HT1080 (cell line): Measurements from ENCODE around the gene PPP2R2D. TPM values are rescaled to one million over a fixed set of nuclear protein-coding genes. Genes with fewer than 3 reads are reported as not detected.
A peak's percentile ranks its signal among the peaks of the same experiment; 100 is the strongest.
"Not testable (repeated sequence)": the region's sequence is repeated elsewhere in the genome, so short reads cannot be mapped to it uniquely, and the experiment has no call there.

Source experiments
- DNase-seq: peaks from one replicate; pipeline ENCODE4 v3.0.0-alpha.2; 2015; ENCODE audit warnings: low read depth
- total RNA-seq: library from RNA; depleted of rRNA; stranded (reverse); fragments of >200 nt; shearing (Covaris generic); gene quantifications from 2 replicates; pipeline ENCODE4 v1.2.3, GENCODE V29; 2014

The PPP2R2D gene
- total RNA-seq, 1 experiment from 2014 or later, result 30.1 TPM

DNA sequence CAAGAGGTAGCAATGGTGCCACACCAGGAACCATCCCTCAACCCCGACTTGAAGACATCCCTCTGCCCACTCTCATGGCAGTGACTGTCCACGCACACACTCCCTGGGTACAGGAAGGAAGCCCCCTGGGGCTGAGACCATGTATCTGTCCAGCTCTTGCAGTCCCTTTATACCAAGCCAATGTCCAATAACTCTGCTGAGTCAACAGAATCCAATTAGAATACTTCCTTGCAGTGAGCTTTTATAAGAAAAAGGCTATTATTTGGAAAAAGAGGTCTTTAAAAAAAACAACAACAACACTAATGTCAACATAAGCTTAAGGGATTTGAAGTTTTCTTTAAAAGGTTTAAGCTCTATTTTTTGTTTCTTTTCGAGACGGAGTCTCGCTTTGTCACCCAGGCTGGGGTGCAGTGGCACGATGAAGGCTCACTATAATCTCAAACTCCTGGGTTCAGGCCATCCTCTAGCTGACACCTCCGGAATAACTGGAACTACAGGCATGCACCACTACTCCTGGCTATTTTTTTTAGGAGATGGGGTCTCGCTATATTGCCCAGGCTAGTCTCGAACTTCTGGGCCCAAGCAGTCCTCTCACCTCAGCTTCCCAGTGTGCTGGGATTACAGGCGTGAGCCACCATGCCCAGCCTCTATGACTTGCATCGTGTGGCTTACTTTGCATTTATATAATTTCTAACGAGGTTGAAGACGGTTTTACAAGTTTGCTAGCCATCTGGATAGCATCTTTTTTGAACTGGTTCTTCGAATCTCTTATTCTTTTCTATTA lies 73.4 kb downstream of the PPP2R2D start:
- DNase-seq, result no peak

DNA sequence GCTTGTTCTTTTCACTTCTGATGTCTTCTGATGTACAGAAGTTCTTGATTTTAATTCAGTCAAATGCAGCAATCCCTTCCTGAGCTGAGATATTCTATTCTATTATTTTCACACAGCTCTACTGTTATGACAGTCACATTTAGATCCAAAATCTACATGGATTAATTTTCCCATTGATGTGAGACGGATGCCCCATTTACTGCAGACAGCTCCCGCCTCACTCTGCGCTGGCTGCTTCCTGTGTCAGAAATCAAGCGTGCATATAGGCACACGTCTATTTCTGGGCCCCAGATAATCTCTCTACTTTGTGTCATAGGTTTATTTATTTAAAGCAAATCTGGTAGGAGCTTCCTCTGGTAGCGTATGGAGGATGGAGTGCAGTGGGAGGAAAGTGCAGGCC lies 74.2 kb downstream of the PPP2R2D start:
- no peak for DNase-seq

DNA sequence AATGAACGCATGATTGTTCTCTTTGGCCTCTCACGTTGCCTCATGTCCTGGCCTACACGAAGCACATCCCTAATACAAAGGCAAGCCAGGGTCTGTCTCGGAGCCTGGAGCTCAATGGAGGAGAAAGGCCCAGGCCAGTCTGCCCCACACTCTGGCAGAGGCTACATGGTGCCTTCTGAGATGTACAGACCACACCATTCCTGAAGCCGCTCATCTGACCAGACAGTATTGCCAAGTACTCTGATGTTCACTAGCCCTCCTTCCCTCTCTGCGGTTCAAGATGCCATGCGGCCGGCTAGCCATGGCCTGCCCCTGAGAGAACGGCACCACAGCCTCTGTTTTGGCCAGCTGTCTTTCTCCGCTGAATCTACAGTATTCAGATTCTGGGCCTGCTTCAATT lies 75.0 kb downstream of the PPP2R2D start:
- no peak for DNase-seq

DNA sequence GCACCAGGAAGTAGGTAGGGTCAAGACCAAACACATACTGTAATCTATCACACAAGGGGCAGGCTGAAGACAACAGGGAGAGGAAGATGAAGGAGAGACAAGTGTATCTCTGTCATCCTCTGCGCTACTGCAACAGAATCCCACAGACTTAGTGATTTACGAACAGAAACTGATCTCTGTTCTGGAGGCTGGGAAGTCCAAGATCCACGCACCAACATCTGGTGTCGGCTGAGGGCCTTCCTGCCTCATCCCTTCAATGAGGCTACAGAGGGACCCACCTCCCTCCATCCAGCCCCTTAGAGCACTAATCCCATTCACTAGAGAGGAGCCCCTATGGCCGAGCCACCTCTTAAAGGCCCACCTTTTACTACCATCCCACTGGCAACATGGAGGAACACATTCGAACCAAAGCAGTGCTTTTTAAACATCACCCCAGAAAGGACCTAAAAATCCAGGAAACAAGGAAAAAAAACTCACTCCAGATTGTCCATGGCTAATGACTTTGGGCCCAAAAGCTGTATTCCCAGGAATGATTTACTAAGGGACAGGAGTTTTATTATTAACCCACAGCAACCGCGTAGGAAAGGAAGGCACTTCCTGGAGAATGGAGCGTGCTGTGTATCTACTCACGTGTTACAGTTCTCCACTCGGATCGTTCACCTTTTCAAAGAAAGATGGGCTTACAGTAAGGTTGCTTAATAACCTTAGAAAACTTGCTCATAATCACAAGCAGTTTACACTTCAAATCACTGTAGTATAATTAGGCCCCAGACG lies 76.7 kb downstream of the PPP2R2D start:
- no peak for DNase-seq

DNA sequence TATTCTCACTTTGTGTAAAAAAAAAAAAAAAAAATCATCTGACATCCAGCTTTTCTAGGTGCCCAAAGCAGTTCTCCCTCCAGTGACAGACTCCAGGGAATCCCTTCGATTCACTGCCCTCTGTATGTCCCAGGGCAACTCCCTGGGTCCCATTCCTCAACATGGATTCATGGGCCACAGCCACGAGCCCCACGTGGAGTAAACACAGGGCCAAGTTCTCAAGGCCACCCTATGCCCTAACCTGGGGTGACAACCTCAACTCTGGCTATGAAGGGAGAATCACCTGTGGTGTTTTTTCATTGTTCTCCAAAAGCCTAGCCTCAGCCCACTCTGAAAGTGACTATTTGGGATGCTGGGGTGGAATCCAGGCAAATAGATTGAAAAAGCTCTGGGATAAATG lies 77.6 kb downstream of the PPP2R2D start:
- no peak for DNase-seq

DNA sequence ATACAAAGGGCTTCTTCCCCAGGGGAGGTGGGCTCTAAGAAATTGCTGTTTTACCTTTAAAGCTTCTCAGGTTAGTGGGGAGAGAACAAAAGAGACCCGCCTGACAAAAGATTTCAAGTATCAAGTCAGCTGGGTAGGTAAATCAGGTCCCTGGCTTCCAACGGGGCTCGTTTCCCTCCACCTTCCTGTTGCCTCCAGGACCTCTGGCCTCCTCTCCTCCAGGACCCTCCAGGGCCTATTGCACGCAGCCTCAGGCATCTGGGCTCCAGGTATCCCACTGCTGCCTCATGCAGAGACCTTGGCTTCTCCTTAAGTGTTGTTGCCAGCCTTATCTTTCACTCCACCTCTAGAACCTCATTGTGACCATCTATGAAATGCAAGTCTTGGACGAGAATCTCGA lies 78.0 kb downstream of the PPP2R2D start:
- no peak for DNase-seq

DNA sequence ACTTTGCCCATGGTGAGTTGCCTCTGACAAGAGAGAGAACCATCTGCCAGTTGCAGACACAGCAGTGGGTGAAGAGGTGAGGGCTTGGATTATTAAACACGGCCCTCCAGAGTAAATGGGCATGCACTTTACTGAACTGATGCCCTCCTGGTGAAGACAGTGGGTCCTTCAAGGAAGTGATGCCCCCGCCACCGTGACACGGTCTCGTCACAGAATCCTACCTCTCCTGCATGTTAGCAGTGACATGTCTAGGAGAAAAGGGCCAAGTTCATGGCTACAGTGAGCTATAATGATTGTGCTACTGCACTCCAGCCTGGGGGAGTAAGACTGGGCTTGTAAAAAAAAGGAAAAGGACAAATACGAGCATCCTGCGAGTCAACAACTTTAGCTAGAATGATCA lies 78.5 kb downstream of the PPP2R2D start:
- DNase-seq, result no peak

DNA sequence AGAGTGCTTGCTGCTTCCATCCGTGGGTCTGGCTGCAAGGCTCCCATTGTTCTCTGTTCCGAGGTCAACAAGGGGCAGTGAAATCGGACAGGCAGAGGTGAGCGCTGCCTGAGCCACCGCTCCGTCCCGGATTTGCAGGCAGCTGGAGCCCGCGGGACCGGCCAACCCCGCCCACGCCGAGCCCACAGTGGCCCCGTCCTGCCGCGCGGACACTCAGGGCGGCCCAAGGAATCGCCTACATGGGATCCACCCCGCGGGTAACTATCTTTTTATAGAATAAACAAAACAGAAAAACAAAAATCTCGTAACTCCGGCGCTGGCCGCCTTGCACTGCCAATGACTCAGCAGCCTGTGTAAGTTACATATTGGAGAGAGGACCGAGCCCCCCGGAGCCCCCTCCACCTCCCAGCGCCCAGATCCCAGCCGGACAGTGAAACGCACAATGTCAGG lies 79.0 kb downstream of the PPP2R2D start:
- no peak for DNase-seq

DNA sequence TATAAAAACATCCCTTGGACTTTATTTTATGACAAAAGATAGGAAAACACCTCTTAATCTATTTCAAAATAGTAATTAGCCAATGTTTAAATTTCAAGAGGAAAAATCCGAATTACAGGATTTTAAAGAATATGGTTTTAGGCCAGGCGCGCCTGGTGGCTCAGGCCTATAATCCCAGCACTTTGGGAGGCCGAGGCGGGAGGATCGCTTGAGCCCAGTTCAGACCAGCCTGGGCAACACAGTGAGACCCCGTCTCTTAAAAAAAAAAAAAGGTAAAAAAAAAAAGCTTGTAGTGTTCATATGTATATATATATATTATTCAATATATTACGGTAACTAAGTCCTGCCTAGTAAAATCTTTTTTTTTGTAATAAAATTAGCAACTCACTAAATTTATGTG lies 79.5 kb downstream of the PPP2R2D start:
- DNase-seq, result no peak

DNA sequence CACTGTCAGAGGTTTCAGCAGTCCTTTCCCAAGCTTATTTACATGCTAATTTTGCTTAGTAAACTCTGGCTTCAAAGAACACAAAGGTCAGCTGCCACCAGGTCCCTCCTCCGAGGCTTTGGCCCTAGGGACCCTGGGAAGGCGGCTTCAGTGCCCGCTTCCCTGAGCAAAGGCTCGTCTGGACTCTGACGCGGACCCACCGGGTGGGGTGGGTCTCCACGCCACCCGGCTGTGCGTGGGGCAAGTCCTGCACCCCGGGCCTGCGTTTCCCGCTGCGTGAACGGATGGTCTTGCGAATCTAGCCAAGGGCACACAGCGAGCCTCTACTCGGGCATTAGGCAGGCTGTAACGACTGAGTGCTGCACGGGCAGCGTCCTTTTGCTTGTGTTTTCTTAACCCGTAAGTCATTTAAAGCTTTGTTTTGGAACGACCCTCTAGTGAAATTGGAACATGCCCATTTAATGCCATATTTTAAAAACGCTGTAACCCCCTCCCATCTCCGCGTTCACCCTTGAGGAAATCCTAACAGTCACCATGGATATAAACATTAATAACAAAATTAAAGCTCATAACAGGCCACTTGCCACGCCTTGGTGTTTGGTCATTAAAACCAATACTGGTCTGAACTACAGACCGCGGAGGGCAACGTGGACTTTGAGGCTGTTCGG lies 80.1 kb downstream of the PPP2R2D start:
- DNase-seq, result no peak

DNA sequence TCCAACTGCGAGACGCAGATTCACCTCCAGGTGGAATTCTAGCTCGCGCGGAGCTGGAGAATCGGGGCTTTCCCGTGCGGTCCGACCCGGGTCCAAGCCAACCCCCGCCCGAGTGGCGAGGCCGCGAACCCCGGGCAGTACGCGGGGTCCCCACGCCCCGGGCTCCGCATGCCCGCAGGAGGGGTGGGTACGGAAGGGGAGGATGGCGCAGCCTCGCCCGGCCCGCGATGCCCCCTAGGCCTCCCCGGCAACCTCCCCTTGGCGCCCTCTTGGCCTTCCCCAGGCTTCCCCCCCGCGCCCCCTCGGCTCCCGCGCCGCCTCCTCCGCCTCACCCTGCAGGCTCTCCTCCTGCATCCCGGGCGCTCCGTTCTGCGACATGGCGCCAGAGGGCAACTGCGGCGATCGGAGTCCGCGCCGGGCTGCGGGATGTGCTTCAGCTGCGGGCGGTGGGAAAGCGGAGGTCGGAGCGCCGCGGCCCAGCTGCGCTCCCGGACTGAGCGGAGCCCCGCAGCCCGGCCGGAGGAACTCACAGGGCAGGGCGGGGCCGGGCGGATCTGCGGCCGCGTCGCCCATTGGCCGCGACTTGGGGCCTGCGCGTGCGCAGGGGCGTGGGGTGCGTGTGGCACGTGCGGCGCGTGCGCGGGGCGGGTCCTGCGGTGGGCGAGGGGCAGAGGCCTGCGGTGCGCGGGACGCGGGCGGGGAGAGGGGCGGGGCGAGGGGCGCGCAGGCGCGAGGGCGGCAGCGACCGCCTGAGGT lies 80.8 kb downstream of the PPP2R2D start, which contains the start of gene BNIP3:
Gene BNIP3 (minus strand): TSS at position 495 of the 756 bp plus-strand sequence. CDS start 117 bp downstream, at position 378.
- peak; percentile 85 for DNase-seq

DNA sequence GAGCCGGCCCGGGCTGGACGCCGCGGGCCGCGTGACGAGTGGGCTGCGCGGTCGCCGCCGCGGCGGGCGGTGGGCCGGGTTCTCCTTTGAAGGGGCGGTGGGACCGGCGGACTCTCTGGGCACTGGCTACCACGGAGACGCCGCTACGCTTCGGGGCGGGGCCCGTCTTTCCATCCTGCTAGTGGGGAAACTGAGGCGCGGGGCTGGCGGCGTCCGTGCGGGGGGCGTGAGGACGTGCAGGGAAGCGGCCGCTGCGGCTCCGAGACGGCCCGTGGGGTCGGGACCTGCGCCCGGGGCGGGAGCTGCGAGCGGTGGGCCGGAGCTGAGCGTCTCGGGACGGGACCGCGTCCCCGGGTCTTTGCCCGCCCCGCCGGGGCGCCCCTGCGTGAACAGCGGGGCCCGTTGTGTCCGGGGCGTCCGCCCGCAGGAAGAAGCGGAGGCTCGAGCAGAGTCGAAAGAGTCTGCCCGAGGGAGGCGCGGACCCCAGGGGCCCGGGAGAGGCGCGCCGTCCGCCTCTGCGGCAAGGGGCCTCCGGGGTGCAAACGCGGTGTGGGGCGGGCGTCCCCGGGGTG lies 81.5 kb downstream of the PPP2R2D start:
- no peak for DNase-seq

DNA sequence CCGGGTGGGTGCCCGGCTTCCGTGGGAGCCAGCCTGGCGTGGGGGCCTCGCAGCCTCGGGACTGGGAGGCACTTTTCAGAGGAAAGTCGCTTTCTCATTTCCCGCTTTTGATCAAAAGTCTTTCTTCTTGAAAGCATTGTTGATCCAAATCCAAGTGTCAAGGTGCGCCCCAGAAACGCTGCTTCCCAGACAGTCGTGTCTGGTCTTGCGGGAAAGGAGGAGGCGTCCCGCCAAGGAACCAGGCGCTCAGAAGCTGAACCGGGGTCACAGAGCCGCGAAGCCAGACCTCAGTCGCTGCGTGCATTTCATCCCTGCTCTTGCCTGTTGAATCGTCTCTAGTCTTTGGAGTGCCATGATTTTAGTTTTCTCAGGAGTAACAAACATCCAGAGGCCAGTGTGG lies 82.0 kb downstream of the PPP2R2D start:
- DNase-seq, result no peak

DNA sequence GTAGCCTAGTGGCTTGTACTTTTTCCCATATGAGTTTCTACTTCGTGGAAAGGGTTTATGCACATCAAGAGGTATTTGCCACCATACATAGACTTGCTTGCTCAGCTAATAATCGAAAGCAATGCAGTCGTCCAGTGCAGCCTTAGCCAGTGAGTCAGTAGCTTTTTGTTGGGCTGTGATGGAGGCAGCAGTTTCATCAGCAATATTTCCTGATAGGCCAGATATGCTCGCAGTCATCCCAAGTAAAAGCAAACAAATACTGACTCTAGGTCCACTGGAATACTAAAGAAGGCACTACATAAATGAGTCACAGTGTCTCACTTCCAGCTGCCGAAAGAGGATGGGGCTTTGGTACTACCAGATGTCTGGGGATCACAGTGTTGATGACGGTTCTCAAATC lies 83.0 kb downstream of the PPP2R2D start:
- peak; percentile 94 for DNase-seq

DNA sequence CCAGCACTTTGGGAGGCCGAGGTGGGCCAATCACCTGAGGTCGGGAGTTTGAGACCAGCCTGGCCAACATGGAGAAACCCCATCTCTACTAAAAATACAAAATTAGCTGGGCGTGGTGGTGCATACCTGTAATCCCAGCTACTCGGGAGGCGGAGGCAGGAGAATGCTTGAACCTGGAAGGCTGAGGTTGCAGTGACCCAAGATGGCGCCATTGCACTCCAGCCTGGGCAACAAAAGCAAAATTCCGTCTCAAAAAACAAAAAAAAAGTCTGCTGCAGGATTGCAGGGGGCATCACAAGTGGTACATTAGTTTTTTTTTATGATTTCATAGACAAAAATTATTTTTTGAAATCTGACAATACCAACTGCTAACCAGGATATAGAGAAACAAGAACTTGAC lies 86.0 kb downstream of the PPP2R2D start:
- not testable (repeated sequence) for DNase-seq

DNA sequence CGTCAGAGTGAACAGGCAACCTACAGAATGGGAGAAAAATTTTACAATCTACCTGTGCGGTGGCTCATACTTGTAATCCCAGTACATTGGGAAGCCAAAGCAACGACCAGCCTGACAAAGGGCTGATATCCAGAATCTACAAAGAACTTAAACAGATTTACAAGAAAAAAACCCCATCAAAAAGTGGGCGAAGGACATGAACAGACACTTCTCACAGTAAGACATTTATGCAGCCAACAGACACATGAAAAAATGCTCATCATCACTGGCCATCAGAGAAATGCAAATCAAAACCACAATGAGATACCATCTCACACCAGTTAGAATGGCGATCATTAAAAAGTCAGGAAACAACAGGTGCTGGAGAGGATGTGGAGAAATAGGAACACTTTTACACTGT lies 86.5 kb downstream of the PPP2R2D start:
- DNase-seq, result not testable (repeated sequence)

DNA sequence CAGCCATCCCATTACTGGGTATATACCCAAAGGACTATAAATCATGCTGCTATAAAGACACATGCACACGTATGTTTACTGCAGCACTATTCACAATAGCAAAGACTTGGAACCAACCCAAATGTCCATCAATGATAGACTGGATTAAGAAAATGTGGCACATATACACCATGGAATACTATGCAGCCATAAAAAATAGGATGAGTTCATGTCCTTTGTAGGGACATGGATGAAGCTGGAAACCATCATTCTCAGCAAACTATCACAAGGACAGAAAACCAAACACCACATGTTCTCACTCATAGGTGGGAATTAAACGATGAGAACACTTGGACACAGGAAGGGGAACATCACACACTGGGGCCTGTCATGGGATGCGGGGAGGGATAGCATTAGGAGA lies 87.0 kb downstream of the PPP2R2D start:
- not testable (repeated sequence) for DNase-seq

DNA sequence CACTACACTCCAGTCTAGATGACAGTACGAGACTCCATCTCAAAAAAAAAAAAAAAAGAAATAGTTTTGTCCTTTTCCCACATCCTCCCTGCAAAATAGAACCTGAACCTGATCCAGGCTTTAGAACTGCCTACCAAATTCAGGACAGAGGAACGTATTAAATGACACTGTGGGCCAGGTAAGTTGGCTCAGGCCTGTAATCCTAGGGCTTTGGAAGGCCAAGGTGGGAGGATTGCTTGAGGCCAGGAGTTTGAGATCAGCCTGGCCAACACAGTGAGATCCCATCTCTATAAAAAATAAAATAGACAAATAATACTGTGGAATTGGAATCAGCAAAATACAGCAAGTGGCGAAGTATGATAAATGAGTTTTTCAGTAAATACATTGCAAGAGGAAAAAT lies 90.9 kb downstream of the PPP2R2D start:
- DNase-seq, result no peak

DNA sequence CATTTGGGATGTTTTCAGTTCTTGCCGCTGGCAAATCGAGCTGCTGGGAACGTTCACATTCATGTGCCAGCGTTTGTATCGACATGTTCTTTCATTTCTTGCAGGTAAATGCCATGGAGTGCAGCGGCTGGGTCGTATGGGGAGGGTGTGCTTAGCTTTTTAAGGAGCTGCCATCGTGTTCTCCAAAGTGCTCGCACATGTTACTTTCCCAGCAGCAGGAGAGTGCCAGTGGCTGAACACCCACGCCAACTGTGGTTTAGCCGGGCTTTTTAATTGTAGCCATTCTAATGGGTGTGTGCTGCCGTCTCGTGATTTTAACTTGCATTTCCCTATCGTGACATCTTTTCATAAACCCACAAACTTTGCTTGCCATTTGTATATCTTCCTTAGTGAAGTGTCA lies 92.5 kb downstream of the PPP2R2D start:
- DNase-seq, result no peak

DNA sequence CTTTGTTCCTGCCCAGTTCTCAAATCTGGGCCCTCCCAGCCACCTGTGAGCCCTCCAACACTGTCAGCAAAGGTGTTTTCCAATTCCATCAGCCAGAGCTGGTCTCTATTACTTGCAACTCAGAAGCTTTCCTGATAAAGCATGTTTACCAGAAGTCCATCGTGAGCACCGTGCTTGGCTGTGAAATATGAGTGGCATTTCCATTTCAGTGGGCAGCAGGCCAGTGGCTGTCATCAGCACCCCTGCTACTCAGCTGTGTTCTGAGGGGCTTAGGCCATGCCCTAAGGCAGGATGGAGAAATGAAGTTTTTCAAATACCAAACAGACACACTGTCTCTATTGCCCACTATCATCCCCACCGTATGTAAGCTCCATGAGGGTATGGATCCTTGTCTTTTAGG lies 93.6 kb downstream of the PPP2R2D start:
- DNase-seq, result no peak
